ENCODE results near the gene INVS. TPM values are rescaled to one million over a fixed set of nuclear protein-coding genes. Genes with fewer than 3 reads are reported as not detected.

INVS gene
- total RNA-seq, 1 experiment from 2014 or later = 21.1 TPM

- intact Hi-C loops (cut with micrococcal nuclease) = no loop called here
- H3K27me3 ChIP-seq (ENCODE audit: insufficient read depth, low read length) = no peaks in the 10 kb centered on the region
- BruUV-seq (replicated peaks) = no TSS peak
- no peaks in the 10 kb centered on the region for H3K79me2 ChIP-seq (ENCODE audit: insufficient read depth, low read length)
- peaks cover 0 to 25% of the 10 kb centered on the region in 2 experiments; a peak in 2 of 4 replicates for H3K36me3 ChIP-seq (ENCODE audit: control insufficient read depth in 1 of 2, insufficient read depth in 2 of 2, low read length in 2 of 2)
- ChIA-PET RAD21 (ENCODE audit: low non-redundant PET in 1 of 2, low total read pairs in 2 of 2, uncharacterized antibody in 2 of 2, unreplicated experiment in 2 of 2) (no interaction called here), POLR2A (no interaction called here), CTCF (no interaction called here)
- no peak overlapping the region for H3K27ac ChIP-seq (ENCODE audit: low read depth, low read length)
- no peak overlapping the region for H3K4me2 ChIP-seq (ENCODE audit: low read length)
- no peak overlapping the region for H3K9ac ChIP-seq (ENCODE audit: low read length)
- H3K9me3 ChIP-seq (ENCODE audit: control insufficient read depth in 1 of 2, insufficient read depth in 1 of 2, low read depth in 1 of 2, low read length in 2 of 2) = 0 out of 4 replicates have a peak, but pooled peaks cover 0 to 5% of the 10 kb centered on the region in 2 experiments
- H3K4me1 ChIP-seq (ENCODE audit: control insufficient read depth in 1 of 2, insufficient read depth in 2 of 2, low read length in 2 of 2) = no peaks in the 10 kb centered on the region
- H2AFZ ChIP-seq (ENCODE audit: low read depth, low read length, poor library complexity, severe bottlenecking) = no peak overlapping the region
- no peak for TF ChIP-seq CEBPB (IDR thresholded peaks at IDR 0.05; ENCODE audit: low read depth)
- H3K9me2 ChIP-seq (ENCODE audit: insufficient read depth) = no peaks in the 10 kb centered on the region
- no peak overlapping the region for H3K4me3 ChIP-seq (replicated peaks in 1 of 2; ENCODE audit: low read depth in 1 of 2, low read length in 2 of 2)
- no peak for DNase-seq (ENCODE audit: low read depth, low spot score)
- no peaks in the 10 kb centered on the region for H4K20me1 ChIP-seq (ENCODE audit: insufficient read depth)
- no peak for ATAC-seq
These were observed 187.2 kb downstream of the INVS start for GRCh38 chr9:100286257-100286656.

DNA sequence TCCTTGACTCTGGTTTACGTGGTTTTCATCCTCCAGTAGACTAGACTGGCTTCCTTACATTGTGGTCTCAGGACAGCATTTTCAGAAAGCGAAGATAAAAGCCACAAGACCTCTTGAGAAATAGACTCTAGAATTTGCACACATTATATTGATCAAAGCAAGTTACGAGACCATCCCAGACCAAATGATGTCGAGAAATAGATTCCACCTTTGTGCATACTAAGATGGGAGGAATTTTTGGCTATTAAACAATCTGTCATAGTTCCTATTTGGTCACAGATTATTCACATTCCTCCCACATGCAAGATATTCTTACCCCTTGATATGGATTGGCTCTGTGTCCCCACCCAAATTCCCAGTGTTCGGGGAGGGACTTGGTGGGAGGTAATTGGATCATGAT lies 188.1 kb downstream of the INVS start:
- H3K4me1 ChIP-seq (ENCODE audit: control insufficient read depth in 1 of 2, insufficient read depth in 2 of 2, low read length in 2 of 2) = no peaks in the 10 kb centered on the region
- ChIA-PET RAD21 (ENCODE audit: low non-redundant PET in 1 of 2, low total read pairs in 2 of 2, uncharacterized antibody in 2 of 2, unreplicated experiment in 2 of 2) (no interaction called here), POLR2A (no interaction called here), CTCF (no interaction called here)
- H3K9me3 ChIP-seq (ENCODE audit: control insufficient read depth in 1 of 2, insufficient read depth in 1 of 2, low read depth in 1 of 2, low read length in 2 of 2) = 0 out of 4 replicates have a peak, but pooled peaks cover 0 to 5% of the 10 kb centered on the region in 2 experiments
- DNase-seq (ENCODE audit: low read depth, low spot score) (no peak), ATAC-seq (no peak)
- H2AFZ ChIP-seq (ENCODE audit: low read depth, low read length, poor library complexity, severe bottlenecking) = no peak overlapping the region
- H3K36me3 ChIP-seq (ENCODE audit: control insufficient read depth in 1 of 2, insufficient read depth in 2 of 2, low read length in 2 of 2) = peaks cover 0 to 25% of the 10 kb centered on the region in 2 experiments; a peak in 2 of 4 replicates
- no TSS peak for BruUV-seq (replicated peaks)
- intact Hi-C loops (cut with micrococcal nuclease) = no loop called here
- H3K4me3 ChIP-seq (replicated peaks in 1 of 2; ENCODE audit: low read depth in 1 of 2, low read length in 2 of 2) = no peak overlapping the region
- H4K20me1 ChIP-seq (ENCODE audit: insufficient read depth) = no peaks in the 10 kb centered on the region
- H3K27me3 ChIP-seq (ENCODE audit: insufficient read depth, low read length) = no peaks in the 10 kb centered on the region
- TF ChIP-seq ELF1 (IDR thresholded peaks at IDR 0.05; ENCODE audit: borderline replicate concordance, low read depth) (no peak), TCF7L2 (IDR thresholded peaks at IDR 0.05; ENCODE audit: borderline replicate concordance, extremely low read depth, insufficient read depth, insufficient read length) (no peak), FOSL1 (IDR thresholded peaks at IDR 0.05; ENCODE audit: low read depth) (no peak), ATF3 (IDR thresholded peaks at IDR 0.05) (no peak), CEBPB (IDR thresholded peaks at IDR 0.05; ENCODE audit: low read depth) (no peak), EGR1 (IDR thresholded peaks at IDR 0.05; ENCODE audit: low read depth) (no peak), SRF (IDR thresholded peaks at IDR 0.05; ENCODE audit: low read depth) (no peak), EZH2 (IDR thresholded peaks at IDR 0.05) (no peak), ZBTB33 (IDR thresholded peaks at IDR 0.05; ENCODE audit: extremely low read depth, insufficient replicate concordance, low read length) (no peak), YY1 (IDR thresholded peaks at IDR 0.05; ENCODE audit: extremely low read depth, insufficient replicate concordance, low read depth, low read length) (no peak), EZH2phosphoT487 (IDR thresholded peaks at IDR 0.05; ENCODE audit: borderline replicate concordance) (no peak), SP1 (IDR thresholded peaks at IDR 0.05; ENCODE audit: low read depth) (no peak)
- TF ChIP-seq, protein P1, sequence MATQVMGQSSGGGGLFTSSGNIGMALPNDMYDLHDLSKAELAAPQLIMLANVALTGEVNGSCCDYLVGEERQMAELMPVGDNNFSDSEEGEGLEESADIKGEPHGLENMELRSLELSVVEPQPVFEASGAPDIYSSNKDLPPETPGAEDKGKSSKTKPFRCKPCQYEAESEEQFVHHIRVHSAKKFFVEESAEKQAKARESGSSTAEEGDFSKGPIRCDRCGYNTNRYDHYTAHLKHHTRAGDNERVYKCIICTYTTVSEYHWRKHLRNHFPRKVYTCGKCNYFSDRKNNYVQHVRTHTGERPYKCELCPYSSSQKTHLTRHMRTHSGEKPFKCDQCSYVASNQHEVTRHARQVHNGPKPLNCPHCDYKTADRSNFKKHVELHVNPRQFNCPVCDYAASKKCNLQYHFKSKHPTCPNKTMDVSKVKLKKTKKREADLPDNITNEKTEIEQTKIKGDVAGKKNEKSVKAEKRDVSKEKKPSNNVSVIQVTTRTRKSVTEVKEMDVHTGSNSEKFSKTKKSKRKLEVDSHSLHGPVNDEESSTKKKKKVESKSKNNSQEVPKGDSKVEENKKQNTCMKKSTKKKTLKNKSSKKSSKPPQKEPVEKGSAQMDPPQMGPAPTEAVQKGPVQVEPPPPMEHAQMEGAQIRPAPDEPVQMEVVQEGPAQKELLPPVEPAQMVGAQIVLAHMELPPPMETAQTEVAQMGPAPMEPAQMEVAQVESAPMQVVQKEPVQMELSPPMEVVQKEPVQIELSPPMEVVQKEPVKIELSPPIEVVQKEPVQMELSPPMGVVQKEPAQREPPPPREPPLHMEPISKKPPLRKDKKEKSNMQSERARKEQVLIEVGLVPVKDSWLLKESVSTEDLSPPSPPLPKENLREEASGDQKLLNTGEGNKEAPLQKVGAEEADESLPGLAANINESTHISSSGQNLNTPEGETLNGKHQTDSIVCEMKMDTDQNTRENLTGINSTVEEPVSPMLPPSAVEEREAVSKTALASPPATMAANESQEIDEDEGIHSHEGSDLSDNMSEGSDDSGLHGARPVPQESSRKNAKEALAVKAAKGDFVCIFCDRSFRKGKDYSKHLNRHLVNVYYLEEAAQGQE (IDR thresholded peaks at IDR 0.05; ENCODE audit: low read depth) = no peak
- H3K79me2 ChIP-seq (ENCODE audit: insufficient read depth, low read length) = no peaks in the 10 kb centered on the region
- H3K27ac ChIP-seq (ENCODE audit: low read depth, low read length) = no peak overlapping the region
- no peaks in the 10 kb centered on the region for H3K9me2 ChIP-seq (ENCODE audit: insufficient read depth)
- no peak overlapping the region for H3K9ac ChIP-seq (ENCODE audit: low read length)
- H3K4me2 ChIP-seq (ENCODE audit: low read length) = no peak overlapping the region

Measured in HCT116 (cell line).